Fibroblast of lung (primary cell): ENCODE data around the gene ITPR1.

ENCODE experiments used
- CTCF ChIP-seq, 2 donors: IDR thresholded peaks in 1 of 2; conservative IDR thresholded peaks in 1 of 2; 1 replicate in 1 of 2; 2 replicates in 1 of 2; pipeline ENCODE4 v1.5.1; 2011 to 2012; ENCODE audit warnings: low read length in 2 of 2, control low read depth in 1 of 2, inconsistent platforms in 1 of 2, low read depth in 1 of 2, mild to moderate bottlenecking in 1 of 2
- EZH2 ChIP-seq: IDR thresholded peaks from 2 replicates; pipeline ENCODE4 v1.5.1; 2012; ENCODE audit warnings: low read length, control low read depth, mild to moderate bottlenecking; ENCODE audit errors: missing control alignments

DNA sequence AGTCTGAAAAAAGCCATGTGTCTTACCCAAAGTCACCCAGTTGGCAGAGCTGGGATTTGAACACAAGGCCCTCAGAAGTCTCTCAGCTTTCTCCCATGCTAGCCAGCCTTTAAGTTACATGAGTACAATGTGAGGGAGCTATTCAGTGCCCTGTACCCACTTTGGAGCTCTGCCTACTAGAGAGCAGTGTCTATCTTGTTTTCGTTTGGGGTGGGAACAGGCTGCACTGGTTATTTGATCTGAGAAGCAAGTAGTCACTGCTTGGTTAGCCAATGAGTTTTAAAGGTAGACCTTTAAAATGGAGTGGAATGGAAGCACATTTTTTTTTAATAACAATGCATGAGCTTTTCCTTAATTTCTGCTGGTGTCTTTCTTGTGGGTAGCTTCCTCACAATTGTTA, 255.0 kb downstream of the ITPR1 start:
- TF ChIP-seq EZH2 (no peak), CTCF (conservative IDR thresholded peaks at IDR 0.05 in 1 of 2, IDR thresholded peaks at IDR 0.05 in 1 of 2; ENCODE audit: low read depth in 1 of 2, low read length in 2 of 2) (no peak)
